ENCODE measurements around the gene THY1.

GRCh38 chr11:119406005-119406404 lies 17.0 kb downstream of the THY1 start:
- TF ChIP-seq CTCF (IDR thresholded peaks at IDR 0.05; ENCODE audit: low read depth, low read length, poor library complexity, severe bottlenecking) (no peak), EZH2phosphoT487 (IDR thresholded peaks at IDR 0.05; ENCODE audit: borderline replicate concordance, low read length) (no peak)

Measured in DOHH2 (cell line).